ENCODE measurements around the gene CD300A.

GRCh38 chr17:74431568-74432423 is 34.6 kb upstream of the CD300A start, which contains the start of gene GPRC5C:
- TF ChIP-seq CTCF (IDR thresholded peaks at IDR 0.05), result no peak
- TF ChIP-seq POLR2A (IDR thresholded peaks at IDR 0.05; ENCODE audit: low read depth), result peak; percentile 38
- peak; percentile 53 to 55 for TF ChIP-seq POLR2AphosphoS5 (IDR thresholded peaks at IDR 0.05)

Data from esophagus muscularis mucosa (tissue), 3 donors.